Myocyte (in vitro differentiated cells): ENCODE data around the gene PLPPR5. TPM values are rescaled to one million over a fixed set of nuclear protein-coding genes. Genes with fewer than 3 reads are reported as not detected.

ENCODE experiments used
- DNase-seq: peaks from one replicate; pipeline ENCODE4 v3.0.0-alpha.2; 2012; ENCODE audit warnings: low read depth
- total RNA-seq: library from RNA; depleted of rRNA; stranded (reverse); fragments of >200 nt; gene quantifications from 2 replicates; pipeline ENCODE4 v1.2.3, GENCODE V29; 2014

The PLPPR5 gene
- total RNA-seq, 1 donor from 2014 or later, result not detected

DNA sequence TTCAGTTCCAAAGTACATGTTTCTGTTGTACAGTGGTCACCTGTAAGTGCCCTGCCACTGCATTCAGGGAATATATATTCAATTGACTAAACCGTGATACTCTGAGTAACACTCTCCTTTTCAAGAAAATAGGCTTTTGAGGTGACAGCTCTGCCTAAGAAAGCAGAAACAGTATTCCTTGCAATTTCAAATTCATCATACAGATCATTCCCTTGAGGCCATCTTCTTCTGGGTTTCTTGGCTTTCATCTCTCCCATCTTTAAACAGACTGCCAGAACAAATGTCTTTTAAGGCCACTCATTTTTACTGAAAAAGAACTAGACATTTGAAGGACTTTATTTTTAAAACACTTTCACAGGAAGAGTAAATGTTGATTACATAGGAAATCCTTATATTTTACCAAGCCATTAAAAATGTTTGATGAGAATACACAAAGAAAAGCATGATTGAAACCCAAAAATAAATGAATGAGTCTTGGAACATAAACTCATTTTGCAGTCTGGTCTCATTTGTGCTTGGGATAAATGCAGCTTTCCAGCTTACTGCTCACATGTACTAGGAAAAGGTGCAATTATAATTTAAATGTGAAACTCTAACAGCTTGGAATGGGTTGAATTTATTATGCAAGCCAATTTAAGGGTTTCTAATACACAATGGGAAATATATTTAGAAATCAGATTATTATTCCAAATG lies 34.7 kb downstream of the PLPPR5 start:
- no peak for DNase-seq

DNA sequence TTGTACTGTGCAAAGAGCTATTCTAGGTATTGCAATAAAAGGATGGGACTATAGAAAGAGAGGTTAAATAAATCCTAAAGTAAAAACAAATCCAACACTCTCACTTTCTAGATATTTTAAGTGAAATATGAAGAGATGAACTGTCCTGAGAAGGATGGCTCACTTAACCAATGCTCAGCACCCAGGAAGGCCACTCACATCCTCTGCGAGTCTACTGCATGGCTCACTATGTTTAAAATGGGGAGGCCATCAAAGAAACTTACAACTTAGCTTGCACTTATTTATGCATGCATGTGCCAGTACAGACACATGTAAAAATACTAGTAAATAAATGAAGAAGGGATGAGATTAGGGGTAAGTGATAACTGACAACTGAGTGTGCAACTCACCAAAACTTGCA lies 37.5 kb downstream of the PLPPR5 start:
- DNase-seq, result no peak

DNA sequence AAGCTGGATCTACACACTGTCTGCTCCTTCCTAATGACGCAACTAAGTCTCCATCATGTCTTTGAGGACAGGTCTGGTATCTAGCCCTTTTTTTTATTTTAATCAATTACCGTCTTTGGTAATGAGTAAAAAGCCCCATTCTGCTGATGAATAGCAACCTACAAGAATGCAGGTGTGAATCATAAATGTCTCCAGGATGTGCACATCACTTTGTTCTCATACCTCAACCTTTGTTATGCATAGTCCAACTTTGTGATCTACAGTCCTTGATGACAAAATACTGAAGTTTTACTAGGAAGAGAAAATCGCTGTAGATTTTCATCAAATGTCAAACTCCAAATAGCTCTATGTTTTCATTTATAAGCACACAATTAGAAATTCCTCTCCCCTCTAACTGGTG lies 39.3 kb downstream of the PLPPR5 start:
- no peak for DNase-seq

DNA sequence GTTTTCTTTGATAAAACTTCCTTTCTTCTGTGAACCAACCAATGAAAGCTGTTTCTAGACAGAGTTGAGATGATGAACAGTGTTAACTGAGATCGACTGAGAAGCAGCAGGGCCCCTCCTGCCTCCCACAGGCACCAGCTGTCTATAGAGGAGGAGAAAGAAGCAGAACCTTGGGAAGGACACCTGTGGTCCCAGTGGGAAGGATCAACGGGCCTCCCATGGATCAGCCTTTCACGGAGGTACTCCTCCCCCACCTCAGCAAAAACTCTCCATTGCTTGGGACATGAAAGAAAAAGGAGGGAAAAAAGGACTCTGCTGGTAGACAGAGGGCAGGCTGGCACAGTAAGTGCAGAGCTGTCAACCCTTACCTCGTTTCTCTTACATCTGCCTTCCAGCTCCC lies 40.5 kb downstream of the PLPPR5 start:
- DNase-seq, result no peak

DNA sequence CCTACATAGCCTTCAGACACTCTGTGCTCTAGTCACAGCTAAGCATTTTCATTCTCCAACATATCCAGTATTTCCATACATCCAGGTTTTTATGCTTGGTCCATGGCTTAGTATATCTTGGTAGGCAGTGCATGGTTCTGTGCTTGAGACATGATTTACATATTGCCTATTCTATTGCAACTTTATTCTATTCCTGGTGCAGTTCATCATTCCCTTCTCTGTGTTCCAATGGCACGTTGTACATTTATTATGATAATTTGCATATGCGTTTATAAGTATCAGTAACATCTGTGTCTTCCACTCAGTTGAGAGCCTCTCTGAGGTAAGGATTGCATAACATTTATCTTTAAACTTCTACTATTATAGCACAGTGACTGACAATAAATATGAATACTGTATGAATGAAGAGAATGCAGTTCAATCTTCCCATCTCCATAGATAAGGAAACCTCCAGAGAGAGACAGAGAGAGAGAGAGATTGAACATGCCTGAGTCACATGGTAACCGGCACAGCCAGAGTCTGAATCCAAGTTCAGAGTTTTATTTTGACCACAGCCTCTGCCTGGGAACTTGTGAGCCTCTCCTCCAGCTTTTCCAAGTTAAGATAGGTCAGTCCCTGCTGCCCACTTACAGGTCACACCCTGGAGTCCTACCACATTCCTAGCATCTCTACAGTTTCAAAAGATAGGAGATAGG lies 41.5 kb downstream of the PLPPR5 start:
- DNase-seq, result peak; percentile 15

DNA sequence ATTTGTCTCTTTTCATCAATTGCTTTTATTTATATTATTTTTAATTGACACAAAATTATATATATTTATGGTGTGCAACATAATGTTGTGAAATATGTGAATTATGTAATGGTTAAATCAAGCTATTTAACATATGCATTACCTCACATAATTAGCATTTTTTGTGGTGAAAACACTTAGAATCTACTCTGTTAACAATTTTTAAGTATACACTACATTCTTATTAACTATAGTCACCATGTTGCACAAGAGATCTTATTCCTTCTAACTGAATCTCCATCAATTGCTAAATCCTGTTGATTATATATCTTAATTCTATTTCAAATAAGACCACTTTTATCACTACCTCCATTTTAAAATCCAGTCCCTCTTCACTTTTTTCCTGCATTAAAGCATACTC lies 42.5 kb downstream of the PLPPR5 start:
- DNase-seq, result no peak

DNA sequence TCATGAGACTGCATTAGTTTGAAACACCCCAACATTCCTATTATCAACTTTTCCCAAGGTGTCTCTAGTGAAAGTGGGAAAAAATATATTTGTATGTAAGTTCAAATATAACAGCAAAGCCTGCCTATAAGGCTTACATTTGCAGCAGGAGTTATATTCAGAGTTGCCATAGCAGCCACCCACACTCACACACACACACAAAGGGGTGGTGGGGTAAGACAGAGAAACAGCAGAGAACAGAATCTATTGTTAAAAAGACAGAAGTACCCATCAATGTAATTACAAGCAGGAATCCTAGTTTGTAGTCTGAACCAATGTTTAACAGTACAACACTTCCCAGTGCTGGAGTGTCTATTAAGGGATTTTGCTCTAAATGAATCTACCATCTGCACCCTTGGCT lies 55.0 kb downstream of the PLPPR5 start:
- no peak for DNase-seq

DNA sequence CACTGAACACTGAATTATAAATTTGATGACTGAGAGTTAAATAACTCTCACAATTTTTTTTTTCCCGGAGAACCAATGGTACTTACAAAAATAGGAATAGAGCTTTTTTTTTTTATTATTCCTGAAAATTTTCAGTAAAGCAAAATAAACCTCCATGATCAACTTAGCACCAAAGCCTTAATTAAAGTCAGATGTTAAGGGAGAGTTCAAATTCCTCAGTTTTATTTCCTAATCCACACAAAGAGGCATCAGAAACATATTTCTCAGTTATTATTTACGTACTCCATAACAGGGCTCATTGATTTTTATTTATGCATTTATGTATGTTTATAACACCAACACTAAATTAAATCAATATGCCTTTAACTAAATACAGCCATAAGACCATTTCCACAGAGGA lies 55.5 kb downstream of the PLPPR5 start:
- no peak for DNase-seq

DNA sequence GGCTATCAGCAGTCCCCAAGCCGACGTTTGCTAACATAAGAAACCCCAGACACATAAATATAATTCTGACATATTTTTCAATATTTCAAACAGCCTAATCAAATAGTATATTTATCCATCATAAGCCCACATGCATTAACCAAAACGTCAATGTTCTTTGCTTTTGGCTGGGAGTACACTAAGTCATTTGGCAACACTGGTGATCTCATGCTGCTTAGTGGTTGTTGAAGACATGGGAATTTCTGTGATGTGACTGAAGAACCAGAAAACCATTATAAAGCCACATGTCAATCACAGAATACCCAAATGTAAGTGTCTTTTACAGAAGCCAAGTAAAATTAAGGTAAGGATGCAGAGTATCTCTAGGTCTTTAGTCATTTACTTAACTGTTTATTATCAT lies 57.6 kb downstream of the PLPPR5 start:
- no peak for DNase-seq

DNA sequence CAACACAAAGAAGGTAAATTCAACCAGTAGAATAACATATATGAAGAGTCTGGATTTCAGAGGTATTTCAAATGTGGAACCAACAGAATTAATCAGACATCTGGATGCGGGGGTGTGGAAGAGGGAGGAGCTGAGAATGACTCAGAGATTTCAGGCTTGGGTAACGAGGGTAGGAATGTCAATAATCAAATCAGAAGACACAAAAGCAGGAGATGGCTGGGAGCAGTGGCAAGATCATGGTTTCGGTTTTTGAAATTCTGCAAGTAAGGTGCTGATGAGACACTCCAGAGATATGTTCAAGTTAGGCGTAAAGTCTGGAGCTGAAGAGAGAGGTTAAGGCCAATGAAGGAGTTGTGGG lies 64.0 kb downstream of the PLPPR5 start:
- peak; percentile 19 for DNase-seq

DNA sequence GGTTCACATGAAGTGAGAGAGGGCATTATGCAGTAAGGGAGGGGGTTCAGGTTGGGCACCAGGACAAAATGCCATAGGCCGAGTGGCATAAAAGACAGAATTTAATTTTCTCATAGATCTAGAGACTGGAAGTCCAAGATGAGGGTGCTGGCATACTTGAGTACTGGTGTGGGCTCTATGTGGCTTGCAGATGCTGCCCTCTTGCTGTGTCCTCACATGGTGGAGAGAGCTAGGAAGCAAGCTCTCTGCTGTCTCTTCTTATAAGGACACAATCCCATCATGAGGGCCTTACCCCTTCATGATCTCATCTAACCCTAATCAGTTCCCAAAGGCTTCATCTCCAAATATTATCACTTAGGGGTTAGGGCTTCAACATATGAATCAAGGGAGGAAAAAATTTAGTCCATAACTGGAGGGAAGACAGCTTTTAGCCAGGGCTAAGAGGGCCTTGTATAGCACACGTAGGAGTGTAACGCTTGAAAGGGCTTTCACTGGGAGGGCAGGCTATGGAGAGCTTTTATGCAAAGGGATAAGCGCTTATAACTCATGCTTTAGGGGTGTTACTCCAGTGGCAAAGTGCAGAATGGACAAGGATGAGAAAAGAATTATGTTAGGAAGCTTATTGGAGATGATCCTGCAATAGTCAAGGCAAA lies 64.5 kb downstream of the PLPPR5 start:
- DNase-seq, result no peak

DNA sequence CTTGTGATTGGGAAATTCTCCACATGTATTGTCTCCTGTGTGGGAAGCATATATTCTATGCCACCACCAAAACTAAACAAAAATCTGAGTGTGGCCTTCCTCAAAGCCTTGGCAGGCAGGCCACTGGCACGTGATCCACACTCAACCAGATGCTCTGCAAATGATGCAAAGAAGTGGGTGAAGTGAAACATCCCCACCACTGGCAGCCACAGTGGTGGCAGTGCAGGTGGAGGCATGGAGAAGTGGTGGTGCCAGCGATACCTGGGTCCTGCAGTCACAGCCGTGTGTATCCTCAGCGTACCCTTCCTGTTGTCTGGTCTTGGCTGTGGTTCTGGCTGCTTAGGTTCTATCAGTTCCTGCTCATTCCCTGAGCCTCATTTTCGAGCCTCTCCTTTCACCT lies 65.2 kb downstream of the PLPPR5 start:
- no peak for DNase-seq

DNA sequence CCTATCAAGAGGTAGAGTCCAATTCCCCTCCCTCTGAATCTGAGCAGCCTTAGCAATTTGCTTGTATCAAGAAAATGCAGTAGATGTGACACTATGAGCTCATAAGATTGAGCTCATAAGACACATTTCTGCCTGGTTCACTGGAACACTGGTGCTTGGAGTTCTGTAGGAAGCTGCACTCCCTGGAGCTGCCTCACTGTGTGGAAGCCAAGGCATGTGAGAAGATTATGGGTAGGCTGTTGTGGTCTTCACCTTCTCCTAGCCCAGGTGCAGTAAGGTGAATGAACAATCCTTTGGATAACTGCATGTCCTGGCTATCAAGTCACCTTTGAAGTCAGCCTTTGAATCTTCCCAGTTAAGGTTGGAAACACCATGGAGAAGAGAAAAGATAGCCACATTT lies 67.3 kb downstream of the PLPPR5 start:
- DNase-seq, result no peak

DNA sequence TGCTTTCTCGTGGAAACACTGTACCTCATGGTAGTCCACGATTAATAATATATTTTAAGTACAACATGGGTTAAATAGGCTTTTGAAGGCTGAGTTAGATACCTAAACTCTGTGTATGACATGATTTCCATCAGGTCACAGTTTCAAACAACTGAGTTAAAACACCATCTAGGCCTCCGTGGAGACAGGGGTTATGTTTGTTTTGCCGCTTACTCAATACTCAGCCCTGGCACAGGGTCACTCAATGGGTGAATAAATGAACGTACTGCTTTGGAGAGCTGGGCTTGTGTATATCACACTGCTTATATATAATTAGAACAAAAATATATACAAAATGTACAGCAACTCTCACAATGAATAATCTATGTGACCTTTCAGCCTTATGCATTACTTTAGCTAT lies 72.5 kb downstream of the PLPPR5 start:
- DNase-seq, result no peak

DNA sequence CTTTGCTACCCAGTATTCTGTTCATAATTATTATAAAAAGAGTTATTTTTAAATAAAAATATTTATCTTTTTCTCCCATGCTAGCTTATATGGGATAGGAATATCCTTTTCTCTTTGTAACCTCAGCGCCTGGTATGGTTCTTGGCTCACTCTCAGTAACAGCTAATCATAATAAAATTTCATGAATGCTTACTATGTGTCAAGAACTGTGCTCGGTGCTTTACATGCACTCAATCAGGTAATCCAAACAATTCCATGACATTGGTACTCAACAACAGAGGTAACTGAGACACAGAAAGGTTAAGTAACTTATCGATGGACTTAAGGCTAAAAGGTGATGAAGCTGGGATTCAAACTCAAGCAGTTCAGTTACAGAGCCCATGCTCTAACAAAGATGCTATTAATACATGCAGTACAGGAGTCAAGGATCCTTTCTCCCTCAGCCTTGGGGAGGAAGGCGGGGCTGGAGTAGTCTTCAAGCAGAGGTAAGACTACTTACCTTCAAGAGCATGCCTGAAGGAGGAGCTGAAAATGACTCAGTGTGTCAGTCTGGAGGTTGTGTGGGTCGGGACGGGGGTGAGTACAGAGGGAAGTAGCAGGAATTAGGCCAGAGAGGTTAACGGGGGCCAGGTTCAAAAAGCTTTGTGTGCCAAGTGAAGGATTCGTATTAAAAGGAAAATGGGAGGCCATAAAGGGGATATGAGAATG lies 73.4 kb downstream of the PLPPR5 start:
- DNase-seq, result no peak

DNA sequence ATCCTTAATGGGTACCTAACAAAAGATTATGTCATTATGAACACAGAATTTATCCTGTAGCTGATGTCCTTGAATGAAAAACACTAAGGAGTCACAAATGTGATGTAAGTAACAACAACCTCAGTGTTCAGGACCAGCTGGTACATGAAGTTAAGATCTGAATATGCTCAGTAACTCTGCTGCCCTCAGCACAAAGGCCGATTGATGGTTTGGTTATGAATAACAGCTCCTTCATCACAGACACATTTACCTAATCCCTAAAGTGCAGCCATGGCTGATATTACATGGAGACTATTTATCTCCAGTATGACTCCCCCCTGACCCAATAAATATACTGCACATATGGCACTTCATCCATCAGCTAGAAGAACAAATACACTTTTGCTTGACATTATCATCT lies 75.2 kb downstream of the PLPPR5 start:
- DNase-seq, result no peak

DNA sequence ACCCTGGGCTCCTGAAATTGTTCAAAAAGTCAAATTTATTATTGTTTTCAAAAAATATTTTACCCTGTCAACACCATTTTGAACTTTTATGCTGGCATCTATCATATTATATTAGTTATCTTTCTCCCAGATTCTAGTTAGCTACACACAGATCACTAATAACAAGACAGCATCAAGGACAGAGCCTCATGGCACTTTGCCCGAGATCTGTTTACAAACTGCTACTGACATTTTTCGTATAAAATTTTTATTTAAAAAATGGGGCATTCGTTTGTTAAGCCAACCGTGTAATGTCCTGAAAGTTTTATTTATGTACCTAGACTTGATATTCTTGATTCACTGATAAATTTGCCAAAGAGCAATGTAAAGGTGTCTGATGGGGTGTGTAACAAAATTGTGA lies 78.1 kb downstream of the PLPPR5 start:
- no peak for DNase-seq

DNA sequence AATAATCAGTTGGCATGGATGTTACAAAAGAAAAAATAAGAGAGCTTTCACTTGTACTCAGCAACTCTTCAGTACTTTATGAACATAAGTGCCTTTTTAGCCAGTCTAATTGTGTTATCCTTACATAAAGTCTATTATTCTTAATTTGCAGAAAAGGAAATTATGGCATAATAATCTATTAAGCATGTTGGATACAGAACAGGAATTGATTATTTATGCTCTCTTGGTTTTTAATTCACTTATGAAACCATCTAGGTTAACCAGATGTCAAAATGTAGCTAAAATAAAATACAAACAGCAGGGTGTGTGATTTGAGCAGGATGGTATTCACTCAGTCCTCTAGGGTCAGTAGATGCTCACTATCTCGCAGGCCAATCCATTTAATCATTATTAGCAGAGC lies 79.7 kb downstream of the PLPPR5 start:
- no peak for DNase-seq

DNA sequence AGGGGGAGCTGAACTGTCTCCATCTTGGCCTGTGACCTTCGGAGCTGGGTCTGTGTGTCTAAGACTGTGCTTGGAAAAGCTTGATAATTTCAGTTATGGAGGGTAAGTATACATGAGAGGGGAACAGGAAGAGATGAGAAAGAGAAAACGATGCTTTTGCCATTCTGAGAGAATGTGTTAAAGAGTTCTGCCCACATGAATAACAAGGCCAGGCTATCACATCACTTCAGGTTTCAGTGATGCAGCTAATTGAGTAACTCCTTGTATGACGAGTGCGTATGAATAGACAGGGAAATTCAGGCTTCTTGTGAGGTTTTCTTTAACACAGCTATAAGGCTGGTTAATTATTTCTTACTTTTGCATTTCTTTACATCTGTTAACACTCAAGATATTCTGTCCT lies 81.0 kb downstream of the PLPPR5 start:
- DNase-seq, result no peak

DNA sequence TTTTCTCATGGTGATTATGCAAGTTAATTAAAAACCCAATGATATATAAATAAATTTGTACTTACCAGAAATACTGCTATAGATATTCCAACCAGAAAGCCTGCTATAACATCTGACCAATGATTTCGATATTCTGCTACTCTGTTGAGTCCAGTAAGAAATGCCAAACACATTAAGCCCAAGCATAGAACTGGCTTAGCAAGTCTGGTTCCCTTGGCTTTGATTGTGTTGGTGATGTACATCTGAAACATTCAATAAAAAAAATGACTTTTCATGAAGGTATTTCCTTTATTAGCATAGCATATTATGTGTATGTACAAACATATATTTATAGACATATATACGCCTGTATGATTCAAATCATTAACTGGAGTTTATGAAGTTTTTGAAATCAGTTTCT lies 82.8 kb downstream of the PLPPR5 start:
- no peak for DNase-seq

DNA sequence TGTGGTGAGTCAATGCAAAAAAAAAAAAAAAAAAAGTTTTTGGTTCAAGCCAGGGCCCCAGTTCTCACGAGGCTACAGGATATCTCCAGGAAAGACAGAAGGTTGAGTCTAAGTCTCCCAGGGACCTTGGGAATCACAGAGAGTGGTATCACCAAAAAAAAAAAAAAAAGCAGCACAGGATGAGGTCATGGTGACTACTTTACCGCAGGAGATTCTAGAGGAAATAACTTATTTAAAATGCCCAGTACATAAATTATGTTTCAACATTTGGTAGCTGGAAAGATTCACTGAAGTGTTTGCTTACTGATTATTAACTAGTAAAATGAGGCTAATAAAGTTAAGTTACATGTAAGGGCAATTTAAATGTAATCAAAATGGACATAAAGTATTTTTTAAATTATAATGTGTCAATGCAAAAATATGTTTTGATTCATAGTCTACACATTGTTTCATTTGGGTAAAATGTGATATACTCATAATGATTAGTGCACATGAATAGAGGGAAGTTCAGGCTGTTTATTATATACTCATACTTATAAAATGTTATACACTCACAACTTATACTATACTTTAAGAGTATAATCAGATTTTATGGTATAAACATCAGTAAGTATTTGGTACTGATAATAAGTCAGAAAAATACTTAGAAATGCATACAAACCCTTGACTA lies 84.1 kb downstream of the PLPPR5 start:
- DNase-seq, result peak; percentile 55

DNA sequence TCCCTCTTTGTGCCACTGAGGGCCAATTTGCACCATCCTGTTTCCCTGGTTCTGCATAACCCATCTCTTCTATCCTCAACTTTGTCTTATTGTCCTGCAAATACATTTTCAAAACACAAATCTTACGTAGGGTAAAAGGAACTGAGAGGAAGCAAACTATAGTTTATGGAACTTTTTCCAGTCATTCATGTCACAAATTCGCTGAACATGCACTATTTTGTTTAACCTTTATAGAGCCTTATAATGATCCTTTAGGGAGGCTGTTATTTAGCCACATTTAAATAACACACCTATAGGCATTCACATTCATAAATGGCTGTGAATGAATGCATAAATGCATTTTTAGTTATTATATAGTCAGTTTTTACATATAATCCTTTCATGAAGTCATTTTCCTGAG lies 85.0 kb downstream of the PLPPR5 start:
- no peak for DNase-seq
